ENCODE results near the gene ADGRF4. TPM values are rescaled to one million over a fixed set of nuclear protein-coding genes. Genes with fewer than 3 reads are reported as not detected.

The ADGRF4 gene
- total RNA-seq, 2 experiments from 2014 or later, result not detected

- intact Hi-C loops (cut with micrococcal nuclease), result no loop called here
- H3K4me3 Mint-ChIP-seq, result no peak overlapping the region
- CTCF ChIA-PET, result interaction anchor here (1.1 to 2.2 kb wide), 2 partner anchors 52 to 76 kb away, joined by 3 to 6 read pairs; no protein-coding TSS in a partner anchor
Observed at GRCh38 chr6:47729019-47729418, 30.6 kb downstream of the ADGRF4 start.

GRCh38 chr6:47729457-47729856 lies 31.1 kb downstream of the ADGRF4 start:
- CTCF ChIA-PET, result interaction anchor here (1.3 to 2.2 kb wide), 2 partner anchors 51 to 316 kb away, joined by 3 to 6 read pairs; no protein-coding TSS in a partner anchor
- Mint-ChIP-seq H3K4me1 (ENCODE audit: low read depth) (peaks cover 8% of the 10 kb centered on the region), H3K27ac (no peak overlapping the region), H3K36me3 (ENCODE audit: low read depth) (no peaks in the 10 kb centered on the region), H3K9me3 (no peaks in the 10 kb centered on the region), H3K4me3 (no peak overlapping the region), H3K27me3 (no peaks in the 10 kb centered on the region)
- DNase-seq, result no peak
- ATAC-seq, result peak; percentile 20
- POLR2A ChIA-PET, result interaction anchor here (1.8 kb wide), 1 partner anchor 13 kb away, joined by 4 read pairs; no protein-coding TSS in a partner anchor
- intact Hi-C loops (cut with micrococcal nuclease), result no loop called here
- TF ChIP-seq CTCF (IDR thresholded peaks at IDR 0.05), result no peak

More at GRCh38 chr6:47729019-47729418, 30.6 kb downstream of the ADGRF4 start:
- Mint-ChIP-seq H3K27ac (no peak overlapping the region), H3K4me1 (ENCODE audit: low read depth) (peaks cover 8% of the 10 kb centered on the region), H3K27me3 (no peaks in the 10 kb centered on the region), H3K9me3 (no peaks in the 10 kb centered on the region), H3K36me3 (ENCODE audit: low read depth) (no peaks in the 10 kb centered on the region)
- DNase-seq (no peak), ATAC-seq (peak; percentile 90)
- POLR2A ChIA-PET, result interaction anchor here (1.8 kb wide), 1 partner anchor 13 kb away, joined by 4 read pairs; no protein-coding TSS in a partner anchor
- TF ChIP-seq CTCF (IDR thresholded peaks at IDR 0.05), result no peak

- Mint-ChIP-seq H3K4me1 (ENCODE audit: low read depth) (peaks cover 4% of the 10 kb centered on the region), H3K4me3 (no peak overlapping the region), H3K36me3 (ENCODE audit: low read depth) (no peaks in the 10 kb centered on the region), H3K27me3 (peaks cover 5% of the 10 kb centered on the region), H3K27ac (no peak overlapping the region), H3K9me3 (no peaks in the 10 kb centered on the region)
- ATAC-seq, result no peak
- no peak for DNase-seq
- POLR2A ChIA-PET, result interaction anchor here (0.6 kb wide), 1 partner anchor 256 kb away, joined by 3 read pairs; the partner anchor contains the start of gene CD2AP
- intact Hi-C loops (cut with micrococcal nuclease), result loop anchor here (2.0 kb wide), 1 partner anchor 101 kb away; no protein-coding TSS in a partner anchor
- CTCF ChIA-PET, result interaction anchor here (0.8 to 3.0 kb wide), 20 partner anchors 10 to 326 kb away, joined by 3 to 50 read pairs (median 4); partner anchors contain the start of genes CD2AP and OPN5
- TF ChIP-seq CTCF (IDR thresholded peaks at IDR 0.05), result peak; percentile 41
Observed at GRCh38 chr6:47733879-47734558, 35.6 kb downstream of the ADGRF4 start.

- no peaks in the 10 kb centered on the region for H3K4me1 Mint-ChIP-seq (ENCODE audit: low read depth)
- ATAC-seq (no peak), DNase-seq (no peak)
- H3K27ac Mint-ChIP-seq, result no peak overlapping the region
- intact Hi-C loops (cut with micrococcal nuclease), result loop anchor here (2.0 kb wide), 1 partner anchor 102 kb away; no protein-coding TSS in a partner anchor
- POLR2A ChIA-PET, result no interaction called here
- CTCF ChIA-PET, result interaction anchor here (0.8 to 3.0 kb wide), 14 partner anchors 11 to 322 kb away, joined by 3 to 50 read pairs (median 6); partner anchors contain the start of genes CD2AP and OPN5
- H3K36me3 Mint-ChIP-seq (ENCODE audit: low read depth), result no peaks in the 10 kb centered on the region
- no peak overlapping the region for H3K4me3 Mint-ChIP-seq
- TF ChIP-seq CTCF (IDR thresholded peaks at IDR 0.05), result no peak
- H3K9me3 Mint-ChIP-seq, result no peaks in the 10 kb centered on the region
- H3K27me3 Mint-ChIP-seq, result peaks cover 5% of the 10 kb centered on the region
Observed at GRCh38 chr6:47734831-47735481, 36.6 kb downstream of the ADGRF4 start.

Measured in activated CD8-positive, alpha-beta T cell treated with anti-CD3 and anti-CD28 coated beads for 36 hours (primary cell).